PC-9 (cell line): Measurements from ENCODE around the gene SGMS1. TPM values are rescaled to one million over a fixed set of nuclear protein-coding genes. Genes with fewer than 3 reads are reported as not detected.

ENCODE experiments used
- BruUV-seq: library from RNA; stranded (reverse); fragments of 400-500 nt; replicated peaks from 2 replicates; lab custom pipeline; 2021; lab: Mats Ljungman, UMichigan
- CTCF ChIA-PET: fragments of 300-600 bp; sonication (Branson Sonifier 250); formaldehyde crosslinking; loops from one replicate; lab custom pipeline; 2022; ENCODE audit warnings: antibody characterized with exemption; lab: Charles Lee
- POLR2A ChIA-PET: fragments of 300-600 bp; sonication (Branson Sonifier 250); formaldehyde crosslinking; loops from one replicate; lab custom pipeline; 2022; ENCODE audit warnings: antibody characterized with exemption; ENCODE audit not compliant: unreplicated experiment; lab: Charles Lee
- DNase-seq, 2 experiments: peaks; one replicate each; pipeline versions ENCODE4 v3.0.0 to v3.0.0-alpha.2; 2015 to 2022; ENCODE audit warnings: mixed read lengths in 1 of 2
- H2AFZ ChIP-seq: fragments of 200-600 bp; sonication (generic); 2 replicates; pipeline ENCODE4 v1.8.1; 2017; ENCODE audit warnings: antibody characterized with exemption
- H3F3A ChIP-seq: fragments of 200-600 bp; sonication (generic); 2 replicates; pipeline ENCODE4 v1.8.1; 2017; ENCODE audit warnings: antibody characterized with exemption, mild to moderate bottlenecking, low read depth; ENCODE audit not compliant: insufficient read depth
- H3K27ac ChIP-seq: fragments of 200-600 bp; sonication (generic); 2 replicates; pipeline ENCODE4 v1.6.1; 2016; ENCODE audit warnings: mixed run types
- H3K27me3 ChIP-seq: fragments of 200-600 bp; sonication (generic); 2 replicates; pipeline ENCODE4 v1.6.1; 2016; ENCODE audit warnings: low read depth, mixed run types; ENCODE audit not compliant: insufficient read depth
- H3K36me3 ChIP-seq: fragments of 200-600 bp; sonication (generic); 2 replicates; pipeline ENCODE4 v1.6.1; 2016; ENCODE audit warnings: low read depth, mixed run types
- H3K4me1 ChIP-seq: fragments of 200-600 bp; sonication (generic); replicated peaks from 2 replicates; pipeline ENCODE4 v1.6.1; 2016; ENCODE audit warnings: mixed run types; ENCODE audit not compliant: insufficient read depth
- H3K4me2 ChIP-seq: fragments of 200-600 bp; sonication (generic); 2 replicates; pipeline ENCODE4 v1.6.1; 2017; ENCODE audit warnings: mixed run types
- H3K4me3 ChIP-seq: fragments of 200-600 bp; sonication (generic); 2 replicates; pipeline ENCODE4 v1.6.1; 2016; ENCODE audit warnings: mixed run types
- H3K79me2 ChIP-seq: fragments of 200-600 bp; sonication (generic); 2 replicates; pipeline ENCODE4 v1.6.1; 2017; ENCODE audit warnings: low read depth, mixed run types
- H3K9me2 ChIP-seq: fragments of 200-600 bp; sonication (generic); 2 replicates; pipeline ENCODE4 v1.8.1; 2017; ENCODE audit warnings: mild to moderate bottlenecking; ENCODE audit not compliant: insufficient read depth
- H3K9me3 ChIP-seq: fragments of 200-600 bp; sonication (generic); 2 replicates; pipeline ENCODE4 v1.8.1; 2016; ENCODE audit warnings: low read depth; ENCODE audit not compliant: insufficient read depth
- H4K20me1 ChIP-seq: fragments of 200-600 bp; sonication (generic); 2 replicates; pipeline ENCODE4 v1.8.1; 2017; ENCODE audit not compliant: insufficient read depth
- EZH2 ChIP-seq: fragments of 200-600 bp; sonication (generic); IDR thresholded peaks from 2 replicates; pipeline ENCODE4 v1.8.0; 2017; ENCODE audit warnings: antibody characterized with exemption, low read depth
- intact Hi-C: fragments of 100-400 bp; cut with micrococcal nuclease; formaldehyde crosslinking; loops from one replicate; pipeline ENCODE4 v1.10.0; 2022; ENCODE audit not compliant: unreplicated experiment
- total RNA-seq: library from RNA; stranded (reverse); gene quantifications from 2 replicates; pipeline ENCODE4 v1.2.3, GENCODE V29; 2021
- TF ChIP-seq, protein P1 (sequence below): fragments of 200-600 bp; sonication (generic); conservative IDR thresholded peaks from 2 replicates; pipeline ENCODE4 v1.6.1; 2017; ENCODE audit warnings: mixed run types, antibody characterized with exemption, mild to moderate bottlenecking, moderate library complexity

Gene SGMS1
- total RNA-seq, 1 experiment from 2014 or later, result 35.0 TPM

DNA sequence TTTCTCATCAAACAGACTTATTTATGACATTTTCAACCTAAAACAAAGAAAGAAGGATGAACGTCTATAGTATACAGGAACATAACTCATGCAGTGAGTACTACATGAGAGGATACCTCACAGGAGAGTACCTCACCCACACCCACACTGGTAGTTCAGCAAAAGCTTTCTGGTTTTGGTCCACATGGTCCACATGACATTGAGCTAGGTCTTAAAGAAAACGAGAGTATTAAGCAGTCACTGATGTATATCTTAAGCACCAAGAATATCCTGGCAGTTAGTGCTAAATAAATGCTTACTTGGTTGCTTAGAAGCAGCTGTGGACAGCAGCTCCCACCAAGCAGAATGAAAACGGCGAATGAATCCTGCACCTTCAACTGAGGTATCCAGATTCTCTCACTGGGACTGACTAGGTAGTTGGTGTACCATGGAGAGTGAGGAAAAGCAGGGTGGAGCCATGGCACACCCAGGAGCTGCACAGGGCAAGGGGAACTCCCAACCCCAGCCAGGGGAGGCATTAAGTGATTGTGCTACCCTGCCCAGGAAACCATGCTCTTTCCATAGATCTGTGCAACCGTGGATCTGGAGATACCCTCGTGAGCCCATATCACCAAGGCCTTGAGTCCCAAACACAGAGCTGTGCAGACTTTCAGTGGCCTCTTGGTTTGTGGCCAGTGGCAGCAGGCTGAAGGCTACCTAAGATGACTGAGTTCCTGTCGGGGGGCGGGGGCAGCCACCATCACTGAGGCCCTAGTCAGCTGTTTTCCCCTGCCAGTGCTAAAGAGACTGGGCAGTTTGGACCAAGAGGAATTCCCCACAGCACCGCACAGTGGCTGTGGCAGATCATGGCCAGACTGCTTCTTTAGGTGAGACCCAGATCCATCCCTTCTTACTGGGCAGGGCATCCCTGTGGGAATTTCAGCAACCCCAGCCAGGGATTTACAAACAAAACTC lies 143.4 kb downstream of the SGMS1 start:
- Histone ChIP-seq H3K36me3 (peaks cover 4% of the 10 kb centered on the region; the same call in 1 of the 2 replicates), H3K79me2 (no peaks in the 10 kb centered on the region), H4K20me1 (no peaks in the 10 kb centered on the region), H3K9me2 (no peaks in the 10 kb centered on the region), H3K27ac (no peak overlapping the region), H3K4me1 (no peaks in the 10 kb centered on the region), H3K4me3 (no peak overlapping the region), H3K27me3 (no peaks in the 10 kb centered on the region), H2AFZ (no peak overlapping the region), H3F3A (no peaks in the 10 kb centered on the region), H3K4me2 (no peak overlapping the region), H3K9me3 (peaks cover 17% of the 10 kb centered on the region)
- no peak for DNase-seq
- POLR2A ChIA-PET, result no interaction called here
- intact Hi-C loops, result no loop called here
- CTCF ChIA-PET, result no interaction called here
- TF ChIP-seq, protein P1, sequence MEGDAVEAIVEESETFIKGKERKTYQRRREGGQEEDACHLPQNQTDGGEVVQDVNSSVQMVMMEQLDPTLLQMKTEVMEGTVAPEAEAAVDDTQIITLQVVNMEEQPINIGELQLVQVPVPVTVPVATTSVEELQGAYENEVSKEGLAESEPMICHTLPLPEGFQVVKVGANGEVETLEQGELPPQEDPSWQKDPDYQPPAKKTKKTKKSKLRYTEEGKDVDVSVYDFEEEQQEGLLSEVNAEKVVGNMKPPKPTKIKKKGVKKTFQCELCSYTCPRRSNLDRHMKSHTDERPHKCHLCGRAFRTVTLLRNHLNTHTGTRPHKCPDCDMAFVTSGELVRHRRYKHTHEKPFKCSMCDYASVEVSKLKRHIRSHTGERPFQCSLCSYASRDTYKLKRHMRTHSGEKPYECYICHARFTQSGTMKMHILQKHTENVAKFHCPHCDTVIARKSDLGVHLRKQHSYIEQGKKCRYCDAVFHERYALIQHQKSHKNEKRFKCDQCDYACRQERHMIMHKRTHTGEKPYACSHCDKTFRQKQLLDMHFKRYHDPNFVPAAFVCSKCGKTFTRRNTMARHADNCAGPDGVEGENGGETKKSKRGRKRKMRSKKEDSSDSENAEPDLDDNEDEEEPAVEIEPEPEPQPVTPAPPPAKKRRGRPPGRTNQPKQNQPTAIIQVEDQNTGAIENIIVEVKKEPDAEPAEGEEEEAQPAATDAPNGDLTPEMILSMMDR, result no peak
- TF ChIP-seq EZH2, result no peak
- BruUV-seq, result no TSS peak

DNA sequence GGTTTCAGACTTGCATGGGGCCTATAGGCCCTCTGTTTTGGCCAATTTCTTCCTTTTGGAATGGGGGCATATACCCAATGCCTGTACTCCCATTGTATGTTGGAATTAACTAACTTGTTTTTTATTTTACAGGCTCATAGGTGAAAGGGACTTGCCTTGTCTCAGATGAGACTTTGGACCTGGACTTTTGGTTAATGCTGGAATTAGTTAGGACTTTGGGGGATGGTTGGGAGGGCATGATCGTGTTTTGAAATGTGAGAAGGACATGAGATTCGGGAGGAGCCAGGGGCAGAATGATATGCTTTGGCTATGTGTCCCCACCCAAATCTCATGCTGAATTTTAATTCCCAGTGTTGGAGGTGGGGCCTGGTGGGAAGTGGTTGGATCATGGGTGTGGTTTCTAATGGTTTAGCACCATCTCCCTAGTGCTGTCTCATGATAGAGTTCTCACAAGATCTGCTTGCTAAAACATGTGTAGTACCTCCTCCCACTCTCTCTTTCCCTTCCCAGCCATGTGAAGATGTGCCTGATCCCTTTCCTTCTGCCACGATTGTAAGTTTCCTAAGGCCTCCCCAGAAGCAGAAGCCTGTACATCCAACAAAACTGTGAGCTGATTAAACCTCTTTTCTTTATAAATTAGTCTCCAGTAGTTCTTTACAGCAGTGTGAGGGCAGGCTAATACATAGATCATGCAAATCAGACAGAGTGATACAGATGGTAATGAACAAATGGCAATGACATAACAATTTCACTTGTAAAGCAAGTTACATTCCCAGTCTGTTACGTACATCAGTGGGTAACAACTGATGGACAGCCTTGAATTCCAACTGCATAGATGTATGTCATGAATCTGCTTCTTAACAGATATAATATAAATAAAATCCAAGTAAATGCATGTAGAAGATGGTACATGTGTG lies 146.2 kb downstream of the SGMS1 start:
- DNase-seq, result no peak
- CTCF ChIA-PET, result no interaction called here
- no peak overlapping the region for H3K27ac ChIP-seq
- H2AFZ ChIP-seq, result no peak overlapping the region
- H4K20me1 ChIP-seq, result no peaks in the 10 kb centered on the region
- no peak overlapping the region for H3K4me2 ChIP-seq
- H3K9me2 ChIP-seq, result no peaks in the 10 kb centered on the region
- no peaks in the 10 kb centered on the region for H3K27me3 ChIP-seq
- peaks cover 12% of the 10 kb centered on the region for H3K79me2 ChIP-seq
- intact Hi-C loops, result no loop called here
- TF ChIP-seq, protein P1, result no peak
- no peak for TF ChIP-seq EZH2
- POLR2A ChIA-PET, result interaction anchor here (0.6 kb wide), 1 partner anchor 59 kb away, joined by 6 read pairs; no protein-coding TSS in a partner anchor
- H3F3A ChIP-seq, result no peaks in the 10 kb centered on the region
- peaks cover 4% of the 10 kb centered on the region; the same call in 1 of the 2 replicates for H3K36me3 ChIP-seq
- no TSS peak for BruUV-seq
- H3K9me3 ChIP-seq, result 0 out of 2 replicates have a peak, but pooled peaks cover 6% of the 10 kb centered on the region
- H3K4me1 ChIP-seq, result peaks cover 6% of the 10 kb centered on the region
- H3K4me3 ChIP-seq, result no peak overlapping the region

DNA sequence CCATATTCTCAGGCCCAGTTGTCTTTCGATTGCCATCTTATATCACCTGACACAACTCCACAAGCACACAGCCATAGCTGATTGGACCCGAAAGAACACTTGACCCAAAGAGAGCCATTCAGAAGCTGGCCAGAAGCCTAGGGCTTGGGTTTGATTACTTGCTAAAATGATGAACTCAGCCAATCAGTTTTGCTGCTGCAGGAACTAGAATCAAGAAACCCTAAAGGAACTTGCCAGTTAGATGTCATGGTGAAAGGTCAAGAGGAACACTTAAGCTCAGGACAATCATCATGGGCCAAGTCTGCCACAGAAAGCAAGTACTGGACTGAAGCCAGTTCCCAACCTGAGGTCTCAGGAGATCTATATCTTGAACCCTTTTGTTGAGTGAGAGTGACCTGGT lies 150.0 kb downstream of the SGMS1 start:
- H4K20me1 ChIP-seq, result no peaks in the 10 kb centered on the region
- H3K4me1 ChIP-seq, result peaks cover 40% of the 10 kb centered on the region
- H3K27ac ChIP-seq, result no peak overlapping the region
- H3K9me3 ChIP-seq, result 0 out of 2 replicates have a peak, but pooled peaks cover 6% of the 10 kb centered on the region
- H2AFZ ChIP-seq, result no peak overlapping the region
- no peak overlapping the region for H3K4me2 ChIP-seq
- DNase-seq, result no peak
- no peak for TF ChIP-seq EZH2
- TF ChIP-seq, protein P1, result no peak
- no peaks in the 10 kb centered on the region for H3K27me3 ChIP-seq
- no peaks in the 10 kb centered on the region for H3K9me2 ChIP-seq
- CTCF ChIA-PET, result no interaction called here
- POLR2A ChIA-PET, result interaction anchor here (0.7 kb wide), 1 partner anchor 13 kb away, joined by 4 read pairs; no protein-coding TSS in a partner anchor
- peaks cover 27% of the 10 kb centered on the region for H3K79me2 ChIP-seq
- peaks cover 28% of the 10 kb centered on the region for H3F3A ChIP-seq
- H3K4me3 ChIP-seq, result no peak overlapping the region
- BruUV-seq, result no TSS peak
- H3K36me3 ChIP-seq, result peaks cover 4% of the 10 kb centered on the region; the same call in 1 of the 2 replicates
- intact Hi-C loops, result loop anchor here (5.0 kb wide), 2 partner anchors 106 to 196 kb away; no protein-coding TSS in a partner anchor
